HG02981 (cell line): ENCODE measurements around the gene PHGDH.

Experiments
- ATAC-seq: cut with Tn5 transposase; IDR thresholded peaks from one replicate; pipeline ENCODE4 v1.9.1; 2021; ENCODE audit warnings: mild to moderate bottlenecking, moderate library complexity; ENCODE audit not compliant: unreplicated experiment

PHGDH gene

GRCh38 chr1:119711804-119712341 lies at the start of gene PHGDH:
TSS of gene PHGDH (plus strand) at chr1:119711934. CDS start at chr1:119712023, 89 bp downstream.
- peak; percentile 60 for ATAC-seq

DNA sequence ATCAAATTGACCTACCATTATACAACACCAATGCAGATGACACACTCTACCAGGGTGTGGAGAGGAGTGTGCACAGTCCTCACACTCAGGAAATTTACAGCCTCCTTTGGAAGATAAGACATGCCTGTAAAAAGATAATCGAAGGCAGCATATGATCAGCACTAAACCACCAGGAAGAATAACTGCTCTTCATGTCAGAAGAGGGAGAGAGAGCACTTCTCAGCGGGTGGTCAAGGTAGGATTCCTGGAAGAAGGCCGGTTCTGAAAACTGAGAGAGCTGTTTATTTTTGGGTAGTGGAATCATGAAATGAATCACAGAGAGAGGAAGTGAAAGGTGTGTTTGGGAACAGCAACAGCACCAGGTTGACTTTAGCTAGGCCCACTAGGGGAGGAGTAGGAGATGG lies 49.7 kb upstream of the PHGDH start:
- peak; percentile 70 for ATAC-seq

- ATAC-seq: no peak
Measured at GRCh38 chr1:119664067-119664466, 47.7 kb upstream of the PHGDH start.

DNA sequence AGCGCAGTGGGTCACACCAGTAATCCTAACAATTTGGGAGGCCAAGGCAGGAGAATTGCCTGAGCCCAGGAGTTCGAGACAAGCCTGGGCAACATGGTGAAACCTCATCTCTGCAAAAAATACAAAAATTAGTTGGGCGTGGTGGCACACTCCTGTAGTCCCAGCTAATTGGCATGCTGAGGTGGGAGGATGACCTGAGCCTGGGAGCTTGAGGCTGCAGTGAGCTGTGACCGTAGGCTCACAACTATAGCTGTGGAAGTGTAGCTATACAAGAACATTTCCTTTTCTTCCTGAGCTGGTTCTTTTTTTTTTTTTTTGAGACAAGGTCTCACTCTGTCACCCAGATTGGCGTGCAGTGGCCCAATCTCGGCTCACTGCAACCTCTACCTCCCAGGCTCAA lies 44.6 kb upstream of the PHGDH start:
- ATAC-seq: no peak

DNA sequence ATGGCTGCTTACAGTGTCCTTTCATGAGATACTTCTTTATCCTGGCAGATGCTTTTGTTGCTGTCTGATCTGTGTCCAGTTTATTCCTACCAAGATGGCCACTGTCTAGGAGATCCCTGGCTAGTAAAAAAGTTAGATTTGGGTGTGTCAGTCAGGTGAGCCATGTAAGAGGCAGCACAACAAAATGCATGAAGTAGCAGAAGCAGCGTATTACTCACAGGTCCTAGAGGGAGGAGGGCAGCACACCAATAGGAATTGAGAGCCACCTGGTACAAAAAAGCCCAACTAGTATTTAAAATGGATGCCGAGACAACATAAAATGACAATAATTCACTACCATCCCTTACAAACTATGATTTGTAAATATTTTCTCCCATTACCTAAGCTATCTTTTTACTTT lies 40.8 kb upstream of the PHGDH start:
- no peak for ATAC-seq

GRCh38 chr1:119673171-119673940 lies 38.4 kb upstream of the PHGDH start:
- ATAC-seq: no peak

- ATAC-seq: no peak
Measured at GRCh38 chr1:119674111-119674526, 37.6 kb upstream of the PHGDH start.

DNA sequence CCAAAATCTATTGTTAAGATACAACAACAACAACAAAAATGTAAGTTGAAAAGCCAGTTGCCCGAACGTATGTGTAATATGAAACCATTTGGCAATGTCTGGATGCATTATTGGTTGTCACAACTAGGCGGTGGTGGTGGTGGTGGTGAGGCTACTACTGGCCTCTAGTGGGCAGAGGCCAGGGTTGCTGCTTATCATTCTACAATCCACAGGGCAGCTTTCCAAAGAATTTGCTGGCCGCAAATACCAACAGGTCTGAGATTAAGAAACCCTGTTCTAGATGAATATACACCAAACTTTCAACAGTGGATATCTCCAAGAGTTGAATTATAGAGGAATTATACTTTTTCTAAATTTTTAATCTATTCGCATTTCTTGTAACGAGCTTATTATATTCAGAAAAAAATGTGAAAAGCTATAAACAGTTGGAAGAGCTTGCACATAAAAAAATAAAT lies 36.9 kb upstream of the PHGDH start:
- ATAC-seq: no peak

DNA sequence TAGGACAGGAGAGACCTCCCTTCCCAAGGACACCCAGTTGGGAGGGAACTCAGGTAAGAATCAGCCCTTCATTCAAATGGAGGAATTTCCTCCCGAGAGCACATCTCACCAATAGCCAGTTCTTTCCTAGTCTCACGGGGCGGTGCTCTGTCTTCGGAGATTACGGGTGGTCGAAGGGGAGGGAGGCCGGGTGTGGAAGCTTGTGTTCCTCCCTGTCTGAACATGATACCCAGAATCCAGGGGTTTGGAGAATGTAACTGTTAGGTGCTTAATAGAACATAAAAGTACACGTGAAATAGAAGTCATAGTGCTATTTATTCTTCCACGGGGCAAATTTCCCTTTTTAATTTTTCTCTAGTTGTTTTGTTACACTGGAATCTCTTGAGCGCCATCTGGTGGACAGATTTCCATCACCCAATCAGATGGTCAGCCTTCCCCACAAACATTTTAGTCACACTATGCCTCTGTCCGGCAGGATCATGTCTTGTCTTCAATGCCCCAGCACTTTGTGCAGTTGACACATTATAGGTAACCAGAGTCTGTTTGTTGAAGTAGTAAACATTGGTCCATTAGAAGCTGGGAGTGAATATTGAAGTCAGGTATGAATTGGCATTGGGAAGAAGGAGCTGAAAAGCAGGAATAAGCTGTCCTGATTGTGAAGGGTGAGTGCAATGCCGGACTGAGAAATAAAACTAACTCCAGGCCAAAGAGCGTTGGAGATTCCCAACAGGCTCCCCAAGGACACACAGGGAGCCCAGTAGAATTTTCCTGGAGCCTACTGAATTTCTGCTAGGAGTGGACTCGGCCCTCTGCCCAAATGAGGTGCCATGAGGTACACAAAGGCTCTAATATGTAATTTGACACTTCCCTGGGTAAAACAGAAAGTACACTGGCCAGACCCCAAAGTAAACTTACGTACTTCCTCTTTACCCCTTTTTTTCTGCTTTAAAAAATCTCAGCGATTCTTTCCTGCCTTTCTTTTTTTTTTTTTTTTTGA lies 36.1 kb upstream of the PHGDH start:
- peak; percentile 75 for ATAC-seq

GRCh38 chr1:119676571-119677206 lies 35.0 kb upstream of the PHGDH start:
- no peak for ATAC-seq

DNA sequence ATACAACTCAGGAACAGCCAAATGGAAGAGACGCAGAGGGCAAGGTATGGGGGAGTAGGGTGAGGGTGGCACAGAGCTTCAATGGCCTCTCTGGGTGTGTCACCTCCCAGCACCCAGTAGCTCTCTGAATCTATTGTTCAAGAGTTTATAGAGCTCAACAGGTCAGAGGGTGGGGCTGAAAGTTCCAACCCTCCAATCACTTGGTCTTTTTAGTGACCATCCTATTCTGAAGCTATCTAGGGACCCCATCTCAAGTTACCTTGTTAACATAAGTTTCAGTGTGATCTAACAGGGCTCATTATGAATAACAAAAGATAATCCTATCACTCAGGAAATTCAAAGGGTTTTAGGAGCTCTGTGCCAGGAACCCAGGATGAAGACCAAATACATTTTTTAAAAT lies 32.5 kb upstream of the PHGDH start:
- ATAC-seq: no peak

- no peak for ATAC-seq
Measured at GRCh38 chr1:119680193-119680592, 31.5 kb upstream of the PHGDH start.

GRCh38 chr1:119680723-119681122 lies 31.0 kb upstream of the PHGDH start:
- ATAC-seq: no peak

GRCh38 chr1:119681560-119681959 lies 30.2 kb upstream of the PHGDH start:
- ATAC-seq: no peak

- ATAC-seq: no peak
Measured at GRCh38 chr1:119682141-119682540, 29.6 kb upstream of the PHGDH start.

DNA sequence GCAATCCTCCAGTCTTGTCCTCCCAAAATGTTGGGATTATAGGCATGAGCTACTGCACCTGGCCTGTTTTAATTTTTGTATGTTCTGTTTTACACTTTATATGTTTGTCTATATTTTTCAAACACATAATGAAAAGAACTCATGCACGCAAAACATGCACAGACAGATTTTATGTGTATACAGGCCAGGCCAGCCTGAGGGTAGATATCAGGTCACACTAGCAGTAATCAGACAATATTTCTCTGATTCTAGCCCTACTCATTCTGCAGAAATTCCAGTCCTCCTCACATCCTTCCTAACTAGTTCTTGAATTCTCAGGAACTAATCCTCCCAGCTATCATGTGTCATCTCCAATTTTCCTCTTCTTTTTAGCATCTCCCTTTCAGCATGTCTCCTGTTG lies 27.8 kb upstream of the PHGDH start:
- ATAC-seq: no peak

DNA sequence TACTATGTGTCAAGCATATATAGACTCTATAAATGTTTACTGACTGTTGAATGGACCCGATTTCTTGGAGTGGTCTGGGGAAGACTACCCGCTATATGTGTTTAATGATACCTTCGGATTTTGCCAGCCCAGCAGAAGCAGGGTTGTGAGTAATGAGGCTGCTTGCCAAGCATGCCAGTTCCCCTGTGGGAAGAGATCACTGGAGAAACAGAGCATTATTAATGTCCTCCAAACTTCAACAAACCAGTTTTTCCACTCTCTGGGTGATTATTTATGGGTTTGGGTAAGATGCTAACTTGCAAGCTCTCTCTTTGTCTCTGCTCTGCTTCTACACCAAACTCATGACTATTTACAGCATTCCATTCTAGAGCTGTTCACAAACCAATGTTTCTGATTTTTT lies 25.1 kb upstream of the PHGDH start:
- no peak for ATAC-seq

GRCh38 chr1:119687434-119688079 lies 24.2 kb upstream of the PHGDH start:
- no peak for ATAC-seq

DNA sequence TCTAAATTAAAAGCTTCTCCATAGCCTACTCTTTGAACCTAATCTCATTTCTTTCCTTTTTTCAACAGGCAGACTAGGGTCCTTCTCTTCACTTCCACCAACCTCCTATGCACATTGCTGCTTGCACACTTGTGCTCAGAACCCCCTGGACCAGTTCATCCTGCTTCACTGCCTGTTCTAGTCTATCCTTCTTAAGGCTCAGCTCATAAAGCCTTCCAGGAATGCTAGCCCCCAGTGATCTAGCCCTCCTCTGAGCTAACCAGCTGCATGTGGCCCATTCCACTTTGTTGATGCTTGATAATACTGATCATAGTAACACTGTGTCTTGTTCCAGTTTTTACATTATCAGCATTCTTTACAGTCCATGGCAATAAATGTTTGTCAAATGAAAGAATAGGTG lies 22.9 kb upstream of the PHGDH start:
- no peak for ATAC-seq

GRCh38 chr1:119689511-119689910 lies 22.2 kb upstream of the PHGDH start:
- no peak for ATAC-seq
